Smooth muscle cell (in vitro differentiated cells): ENCODE data around the gene MYMX. TPM values are rescaled to one million over a fixed set of nuclear protein-coding genes. Genes with fewer than 3 reads are reported as not detected.

ENCODE experiments used
- DNase-seq: peaks from one replicate; lab custom pipeline; 2025; ENCODE audit not compliant: unreplicated experiment; lab: John Stamatoyannopoulos, UW
- H2AFZ ChIP-seq: fragments of 200-600 bp; sonication (generic); 2 replicates; pipeline ENCODE4 v1.6.0; 2016; ENCODE audit warnings: antibody characterized with exemption, low read depth, mild to moderate bottlenecking
- H3F3A ChIP-seq: fragments of 200-600 bp; sonication (generic); 2 replicates; pipeline ENCODE4 v1.6.0; 2017; ENCODE audit warnings: antibody characterized with exemption, low read depth
- H3K27ac ChIP-seq: fragments of 200-600 bp; sonication (generic); 2 replicates; pipeline ENCODE4 v1.5.1; 2016; ENCODE audit warnings: low read depth, mild to moderate bottlenecking
- H3K27me3 ChIP-seq: fragments of 200-600 bp; sonication (generic); 2 replicates; pipeline ENCODE4 v1.6.1; 2016; ENCODE audit warnings: low read depth, mild to moderate bottlenecking
- H3K36me3 ChIP-seq: fragments of 200-600 bp; sonication (generic); 2 replicates; pipeline ENCODE4 v1.5.1; 2016; ENCODE audit warnings: low read depth
- H3K4me1 ChIP-seq: fragments of 200-600 bp; sonication (generic); 2 replicates; pipeline ENCODE4 v1.5.1; 2016; ENCODE audit warnings: low read depth
- H3K4me2 ChIP-seq: fragments of 200-600 bp; sonication (generic); 2 replicates; pipeline ENCODE4 v1.6.0; 2016; ENCODE audit warnings: mild to moderate bottlenecking
- H3K4me3 ChIP-seq: fragments of 200-600 bp; sonication (generic); 2 replicates; pipeline ENCODE4 v1.5.1; 2016; ENCODE audit warnings: mild to moderate bottlenecking
- H3K79me2 ChIP-seq: fragments of 200-600 bp; sonication (generic); 2 replicates; pipeline ENCODE4 v1.6.0; 2016; ENCODE audit warnings: low read depth, mild to moderate bottlenecking
- H3K9ac ChIP-seq: fragments of 200-600 bp; sonication (generic); 2 replicates; pipeline ENCODE4 v1.6.0; 2016; ENCODE audit warnings: low read depth
- H3K9me3 ChIP-seq: fragments of 200-600 bp; sonication (generic); replicated peaks from 2 replicates; pipeline ENCODE4 v1.5.1; 2016; ENCODE audit warnings: low read depth
- H4K20me1 ChIP-seq: fragments of 200-600 bp; sonication (generic); 2 replicates; pipeline ENCODE4 v1.6.0; 2016; ENCODE audit warnings: low read depth
- CTCF ChIP-seq: fragments of 200-600 bp; sonication (generic); IDR thresholded peaks from 2 replicates; pipeline ENCODE4 v1.5.1; 2017; ENCODE audit warnings: borderline replicate concordance, mild to moderate bottlenecking, antibody characterized with exemption; ENCODE audit not compliant: insufficient read depth, poor library complexity, severe bottlenecking
- WGBS: methylation state at CpG from one replicate; pipeline ENCODE4 v1.1.7; 2016; ENCODE audit warnings: low lambda C conversion rate; 5-methylcytosine and 5-hydroxymethylcytosine counted together
- polyA plus RNA-seq: library from polyadenylated mRNA; unstranded; fragments of >200 nt; fragmentation: Nextera tagmentation; extraction: Ambion mirVana; gene quantifications from 2 replicates; pipeline ENCODE4 v1.2.1, GENCODE V29; 2016
- total RNA-seq: library from RNA; depleted of rRNA; stranded (reverse); fragments of >200 nt; gene quantifications from 2 replicates; pipeline ENCODE4 v1.2.3, GENCODE V29; 2014

Gene MYMX
- total and polyA plus RNA-seq, 2 experiments from 2014 or later: not detected

- no peaks in the 10 kb centered on the region for H3K27me3 ChIP-seq
- H3K4me3 ChIP-seq: no peak overlapping the region
- H3K9me3 ChIP-seq: no peaks in the 10 kb centered on the region
- H3K79me2 ChIP-seq: peaks cover 49% of the 10 kb centered on the region
- no peak for TF ChIP-seq CTCF
- H3K4me1 ChIP-seq: peaks cover 13% of the 10 kb centered on the region
- H3K4me2 ChIP-seq: peak overlapping the region; percentile 100
- peaks cover 55% of the 10 kb centered on the region for H3F3A ChIP-seq
- no peak overlapping the region for H2AFZ ChIP-seq
- DNase-seq: no peak
- peaks cover 64% of the 10 kb centered on the region for H4K20me1 ChIP-seq
- no peak overlapping the region for H3K9ac ChIP-seq
- H3K27ac ChIP-seq: peak overlapping the region; percentile 80
- 87% methylated on average over 16 of the region's 16 CpGs for whole genome bisulfite sequencing
- peaks cover 25% of the 10 kb centered on the region for H3K36me3 ChIP-seq
These were observed 38.5 kb downstream of the MYMX start for GRCh38 chr6:44255105-44255808.

GRCh38 chr6:44255871-44256774, 39.4 kb downstream of the MYMX start:
- Histone ChIP-seq H3K79me2 (peaks cover 40% of the 10 kb centered on the region), H3K4me3 (peak overlapping the region; percentile 100), H3K27ac (peak overlapping the region; percentile 80), H3K4me1 (peaks cover 13% of the 10 kb centered on the region), H3K4me2 (peak overlapping the region; percentile 100), H3K9me3 (no peaks in the 10 kb centered on the region), H3K27me3 (no peaks in the 10 kb centered on the region), H4K20me1 (peaks cover 56% of the 10 kb centered on the region), H3F3A (peaks cover 46% of the 10 kb centered on the region), H3K9ac (peak overlapping the region; percentile 93), H3K36me3 (peaks cover 22% of the 10 kb centered on the region), H2AFZ (no peak overlapping the region)
- DNase-seq: no peak
- TF ChIP-seq CTCF: no peak
- WGBS: 35% methylated on average over 15 of the region's 15 CpGs

GRCh38 chr6:44256775-44257024, 40.0 kb downstream of the MYMX start:
- peaks cover 50% of the 10 kb centered on the region for H4K20me1 ChIP-seq
- peak overlapping the region; percentile 100 for H3K4me2 ChIP-seq
- WGBS: 2% methylated on average over 9 of the region's 12 CpGs
- H3K4me3 ChIP-seq: peak overlapping the region; percentile 100
- H3K9me3 ChIP-seq: no peaks in the 10 kb centered on the region
- H3K79me2 ChIP-seq: peaks cover 34% of the 10 kb centered on the region
- H3K4me1 ChIP-seq: peaks cover 13% of the 10 kb centered on the region
- H3F3A ChIP-seq: peaks cover 43% of the 10 kb centered on the region
- no peak for DNase-seq
- H2AFZ ChIP-seq: no peak overlapping the region
- H3K27me3 ChIP-seq: no peaks in the 10 kb centered on the region
- peak overlapping the region; percentile 93 for H3K9ac ChIP-seq
- peak overlapping the region; percentile 80 for H3K27ac ChIP-seq
- H3K36me3 ChIP-seq: peaks cover 17% of the 10 kb centered on the region
- no peak for TF ChIP-seq CTCF
